ENCODE results near the gene SLC37A1. TPM values are rescaled to one million over a fixed set of nuclear protein-coding genes. Genes with fewer than 3 reads are reported as not detected.

SLC37A1 gene
- total RNA-seq, 1 experiment from 2014 or later: 37.7 TPM

DNA sequence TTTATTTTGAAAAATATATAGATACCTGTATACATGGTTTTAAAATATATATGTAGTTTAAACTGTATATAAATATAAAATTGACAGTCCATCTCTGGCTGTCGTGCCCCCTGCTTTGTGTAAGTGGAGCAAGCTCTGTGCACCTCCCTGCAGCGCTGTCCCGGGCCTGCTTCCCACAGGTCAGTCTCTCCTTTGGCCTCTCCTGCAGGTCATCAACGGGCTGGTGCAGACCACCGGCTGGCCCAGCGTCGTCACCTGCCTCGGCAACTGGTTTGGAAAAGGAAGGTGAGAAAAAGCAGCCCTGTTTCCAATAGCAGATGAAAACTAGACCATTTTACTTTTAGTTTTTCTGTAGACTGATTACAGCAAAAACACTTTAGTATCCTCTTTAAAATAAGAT lies 28.5 kb downstream of the SLC37A1 start:
- no peak for DNase-seq
- H2BK12ac ChIP-seq (ENCODE audit: insufficient read length, low read depth, low read length): no peak overlapping the region
- peaks cover 3 to 67% (median 40%) of the 10 kb centered on the region in 3 experiments; a peak in 6 of 7 replicates for H3K36me3 Mint-ChIP-seq (ENCODE audit: insufficient read depth in 1 of 3, low read depth in 3 of 3)
- H4K20me1 ChIP-seq (ENCODE audit: control insufficient read depth, insufficient read depth, insufficient read length): no peaks in the 10 kb centered on the region
- no peak overlapping the region for H4K5ac ChIP-seq (ENCODE audit: insufficient read length, low read depth, low read length)
- no peak for TF ChIP-seq CTCF (conservative IDR thresholded peaks at IDR 0.05)
- H3K9ac ChIP-seq (ENCODE audit: extremely low read depth, insufficient read length, low read length): no peak overlapping the region
- H3K79me2 ChIP-seq (ENCODE audit: insufficient read depth, low read length): no peaks in the 10 kb centered on the region
- peaks cover 14 to 16% of the 10 kb centered on the region in 2 experiments for H3K4me1 Mint-ChIP-seq
- no peak overlapping the region for H3K27ac ChIP-seq (ENCODE audit: insufficient read length, low read depth, low read length)
- no peak overlapping the region for H2BK5ac ChIP-seq (ENCODE audit: insufficient read length, low read length)
- H3T11ph ChIP-seq (ENCODE audit: low read length): no peak overlapping the region
- H3K4me2 ChIP-seq (ENCODE audit: insufficient read depth, insufficient read length, low read length): no peak overlapping the region
- no peaks in the 10 kb centered on the region for H3K79me1 ChIP-seq (ENCODE audit: insufficient read depth, low read depth, low read length, poor library complexity, severe bottlenecking)
- H2BK15ac ChIP-seq (ENCODE audit: low read depth, low read length): no peak overlapping the region
- no peak overlapping the region for H3K23ac ChIP-seq (ENCODE audit: insufficient read length, low read depth, low read length)
- no peaks in the 10 kb centered on the region for H3K23me2 ChIP-seq (ENCODE audit: insufficient read length, low read depth, low read length, poor library complexity, severe bottlenecking)
- no peak overlapping the region for H3K4me3 Mint-ChIP-seq
- no peak overlapping the region for H3K4ac ChIP-seq (ENCODE audit: low read depth, low read length)
- no peak overlapping the region for H2AK5ac ChIP-seq (ENCODE audit: insufficient read length, low read length)
- no peak overlapping the region; a peak in 1 of 7 replicates for H3K27ac Mint-ChIP-seq
- no peak overlapping the region for H2AFZ ChIP-seq (ENCODE audit: low read length)
- H3K27me3 ChIP-seq (ENCODE audit: insufficient read depth, low read length): no peaks in the 10 kb centered on the region
- H3K27me3 Mint-ChIP-seq (ENCODE audit: low read depth): no peaks in the 10 kb centered on the region
- H3K9me3 Mint-ChIP-seq: no peaks in the 10 kb centered on the region
- H2BK20ac ChIP-seq (ENCODE audit: low read depth, low read length, poor library complexity, severe bottlenecking): no peak overlapping the region
- no peak overlapping the region for H3K14ac ChIP-seq (ENCODE audit: insufficient read depth, low read length)
- no CpG with 5 or more reads among the region's 8 CpGs for WGBS (ENCODE audit: extremely low coverage, insufficient read length, low lambda C conversion rate)
- H3K56ac ChIP-seq (ENCODE audit: insufficient read length, low read depth, low read length): no peak overlapping the region
- peaks cover 2% of the 10 kb centered on the region; the same call in 1 of the 2 replicates for H3K4me1 ChIP-seq (ENCODE audit: insufficient read depth, low read length)
- no peak overlapping the region for H3K18ac ChIP-seq (ENCODE audit: insufficient read length, low read depth, low read length)
- no peak overlapping the region for H4K8ac ChIP-seq (replicated peaks; ENCODE audit: insufficient read length, low read depth, low read length)
- H3K9me3 ChIP-seq (ENCODE audit: control insufficient read depth, low read depth, low read length): no peaks in the 10 kb centered on the region
- H4K91ac ChIP-seq (ENCODE audit: insufficient read length, low read depth, low read length): no peak overlapping the region
- no peak overlapping the region for H2BK120ac ChIP-seq (ENCODE audit: low read depth, low read length, poor library complexity, severe bottlenecking)
